ENCODE data around the gene ELK1. TPM values are rescaled to one million over a fixed set of nuclear protein-coding genes. Genes with fewer than 3 reads are reported as not detected.
"Not testable (repeated sequence)": the region's sequence is repeated elsewhere in the genome, so short reads cannot be mapped to it uniquely, and the experiment has no call there.

Gene ELK1
- 7.3 TPM for total RNA-seq

- peak within 1 kb of the TSS; percentile 78 to 87 (median 82) for H3K4me3 ChIP-seq (ENCODE audit: low read length in 3 of 3)
- H3K9ac ChIP-seq (ENCODE audit: low read depth in 1 of 3, low read length in 3 of 3): peak within 1 kb of the TSS; percentile 81 to 83 (median 81)
- no peaks in the 10 kb centered on the region for H3K27me3 ChIP-seq (ENCODE audit: control insufficient read depth in 3 of 3, insufficient read depth in 3 of 3, low read length in 3 of 3)
- H3K4me1 ChIP-seq (ENCODE audit: control insufficient read depth in 3 of 3, insufficient read depth in 3 of 3, low read length in 3 of 3): peaks cover 16 to 26% (median 18%) of the 10 kb centered on the region in 3 donors
- peaks cover 0 to 14% (median 8%) of the 10 kb centered on the region in 3 donors for H3K36me3 ChIP-seq (ENCODE audit: control insufficient read depth in 3 of 3, insufficient read depth in 3 of 3, low read length in 3 of 3)
- peak within 1 kb of the TSS; percentile 90 for H3K27ac ChIP-seq (ENCODE audit: low read depth, low read length)
- H3K9me3 ChIP-seq (ENCODE audit: control insufficient read depth in 3 of 3, low read length in 3 of 3): no peaks in the 10 kb centered on the region
These were observed at the start of gene ELK1 for GRCh38 chrX:47650164-47651042. TSS of gene ELK1 (minus strand) at chrX:47650563. CDS start at chrX:47641441, 9,122 bp downstream.

DNA sequence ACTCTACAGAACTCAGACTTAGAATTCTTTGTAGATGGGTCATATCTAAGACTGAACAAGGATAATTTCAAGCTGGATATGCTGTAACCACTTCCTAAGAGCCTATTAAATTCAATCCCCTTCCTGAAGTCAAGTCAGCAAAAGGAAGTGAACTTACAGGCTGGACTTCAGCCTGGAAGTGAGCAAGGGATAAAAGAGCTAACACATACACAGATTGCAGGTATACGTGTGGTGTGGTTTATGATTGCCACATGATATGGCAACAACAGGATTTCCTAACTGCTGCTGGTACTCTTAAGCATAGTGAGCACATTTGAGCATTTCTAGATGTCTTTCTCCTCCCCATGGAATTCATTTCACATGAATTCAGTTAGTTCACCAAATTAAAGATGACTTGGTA is 46.8 kb upstream of the ELK1 start:
- H3K4me3 ChIP-seq (ENCODE audit: low read length in 3 of 3): no peak overlapping the region
- no peaks in the 10 kb centered on the region for H3K4me1 ChIP-seq (ENCODE audit: control insufficient read depth in 3 of 3, insufficient read depth in 3 of 3, low read length in 3 of 3)
- no peaks in the 10 kb centered on the region for H3K9me3 ChIP-seq (ENCODE audit: control insufficient read depth in 3 of 3, low read length in 3 of 3)
- no peak overlapping the region for H3K9ac ChIP-seq (ENCODE audit: low read depth in 1 of 3, low read length in 3 of 3)
- H3K27me3 ChIP-seq (ENCODE audit: control insufficient read depth in 3 of 3, insufficient read depth in 3 of 3, low read length in 3 of 3): peaks cover 0 to 3% (median 0%) of the 10 kb centered on the region in 3 donors
- H3K27ac ChIP-seq (ENCODE audit: low read depth, low read length): no peak overlapping the region
- H3K36me3 ChIP-seq (ENCODE audit: control insufficient read depth in 3 of 3, insufficient read depth in 3 of 3, low read length in 3 of 3): no peaks in the 10 kb centered on the region

GRCh38 chrX:47690175-47690574 is 39.8 kb upstream of the ELK1 start:
- no peak overlapping the region for H3K4me3 ChIP-seq (ENCODE audit: low read length in 3 of 3)
- H3K27me3 ChIP-seq (ENCODE audit: control insufficient read depth in 3 of 3, insufficient read depth in 3 of 3, low read length in 3 of 3): no peaks in the 10 kb centered on the region
- no peak overlapping the region for H3K9ac ChIP-seq (ENCODE audit: low read depth in 1 of 3, low read length in 3 of 3)
- H3K4me1 ChIP-seq (ENCODE audit: control insufficient read depth in 3 of 3, insufficient read depth in 3 of 3, low read length in 3 of 3): no peaks in the 10 kb centered on the region
- H3K9me3 ChIP-seq (ENCODE audit: control insufficient read depth in 3 of 3, low read length in 3 of 3): no peaks in the 10 kb centered on the region
- no peak overlapping the region for H3K27ac ChIP-seq (ENCODE audit: low read depth, low read length)
- no peaks in the 10 kb centered on the region for H3K36me3 ChIP-seq (ENCODE audit: control insufficient read depth in 3 of 3, insufficient read depth in 3 of 3, low read length in 3 of 3)

GRCh38 chrX:47687263-47687662 is 36.9 kb upstream of the ELK1 start:
- H3K9ac ChIP-seq (ENCODE audit: low read depth in 1 of 3, low read length in 3 of 3): no peak overlapping the region
- no peaks in the 10 kb centered on the region for H3K27me3 ChIP-seq (ENCODE audit: control insufficient read depth in 3 of 3, insufficient read depth in 3 of 3, low read length in 3 of 3)
- H3K27ac ChIP-seq (ENCODE audit: low read depth, low read length): no peak overlapping the region
- H3K36me3 ChIP-seq (ENCODE audit: control insufficient read depth in 3 of 3, insufficient read depth in 3 of 3, low read length in 3 of 3): no peaks in the 10 kb centered on the region
- H3K4me1 ChIP-seq (ENCODE audit: control insufficient read depth in 3 of 3, insufficient read depth in 3 of 3, low read length in 3 of 3): no peaks in the 10 kb centered on the region
- H3K4me3 ChIP-seq (ENCODE audit: low read length in 3 of 3): no peak overlapping the region
- H3K9me3 ChIP-seq (ENCODE audit: control insufficient read depth in 3 of 3, low read length in 3 of 3): no peaks in the 10 kb centered on the region

DNA sequence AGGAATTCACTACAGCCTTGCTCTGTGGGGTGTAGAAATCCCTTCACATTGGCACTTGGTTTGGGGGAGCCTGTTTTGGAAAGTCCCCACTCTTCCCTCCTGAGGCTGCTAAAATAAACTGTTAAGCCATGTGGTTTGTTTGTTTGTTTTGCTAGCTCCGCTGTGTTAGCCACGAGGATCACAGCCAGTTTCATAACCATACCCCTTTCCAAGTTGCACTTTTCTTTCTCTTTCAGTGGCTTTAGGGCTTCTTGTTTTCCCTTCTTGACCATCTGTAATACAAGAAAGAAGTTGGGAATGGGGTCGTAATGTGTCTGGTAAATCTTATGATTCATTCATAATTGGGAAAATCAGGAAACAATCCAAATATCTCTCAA is 33.5 kb upstream of the ELK1 start:
- Histone ChIP-seq H3K27me3 (ENCODE audit: control insufficient read depth in 3 of 3, insufficient read depth in 3 of 3, low read length in 3 of 3) (no peaks in the 10 kb centered on the region), H3K36me3 (ENCODE audit: control insufficient read depth in 3 of 3, insufficient read depth in 3 of 3, low read length in 3 of 3) (no peaks in the 10 kb centered on the region), H3K9me3 (ENCODE audit: control insufficient read depth in 3 of 3, low read length in 3 of 3) (no peaks in the 10 kb centered on the region), H3K4me3 (ENCODE audit: low read length in 3 of 3) (no peak overlapping the region), H3K4me1 (ENCODE audit: control insufficient read depth in 3 of 3, insufficient read depth in 3 of 3, low read length in 3 of 3) (no peaks in the 10 kb centered on the region), H3K9ac (ENCODE audit: low read depth in 1 of 3, low read length in 3 of 3) (no peak overlapping the region), H3K27ac (ENCODE audit: low read depth, low read length) (no peak overlapping the region)

DNA sequence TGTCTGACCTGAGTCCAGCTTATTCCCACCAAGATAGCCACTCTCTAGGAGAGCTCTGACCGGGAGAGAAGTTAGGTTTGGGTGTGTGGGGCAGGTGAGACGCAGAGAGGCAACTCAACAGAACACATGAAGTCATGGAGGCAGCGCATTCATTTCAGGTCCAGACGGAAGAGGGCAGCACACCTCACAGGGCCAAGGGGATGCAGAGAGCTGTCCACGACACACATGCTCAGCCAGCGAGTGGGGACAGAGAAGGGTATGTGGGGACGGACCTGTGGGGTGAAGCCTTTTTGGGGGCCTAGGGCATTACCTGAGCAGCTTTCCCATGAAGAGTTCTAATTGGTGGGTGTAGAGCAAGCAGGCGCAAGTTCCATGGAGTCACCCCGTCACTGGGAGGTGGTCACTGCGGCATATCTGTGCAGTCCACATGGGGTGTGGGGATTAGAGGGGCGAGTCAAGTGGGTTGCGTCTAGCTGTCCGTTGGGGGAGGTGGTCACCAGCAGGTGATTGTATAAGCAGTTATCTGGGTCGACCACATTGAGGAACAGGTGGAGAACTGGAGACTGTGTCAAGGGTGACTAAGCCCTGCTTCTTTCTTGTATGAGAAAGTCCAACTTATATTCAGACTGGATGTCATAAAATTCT is 32.9 kb upstream of the ELK1 start:
- no peak overlapping the region for H3K27ac ChIP-seq (ENCODE audit: low read depth, low read length)
- no peaks in the 10 kb centered on the region for H3K9me3 ChIP-seq (ENCODE audit: control insufficient read depth in 3 of 3, low read length in 3 of 3)
- no peaks in the 10 kb centered on the region for H3K4me1 ChIP-seq (ENCODE audit: control insufficient read depth in 3 of 3, insufficient read depth in 3 of 3, low read length in 3 of 3)
- no peak overlapping the region for H3K4me3 ChIP-seq (ENCODE audit: low read length in 3 of 3)
- H3K36me3 ChIP-seq (ENCODE audit: control insufficient read depth in 3 of 3, insufficient read depth in 3 of 3, low read length in 3 of 3): no peaks in the 10 kb centered on the region
- H3K9ac ChIP-seq (ENCODE audit: low read depth in 1 of 3, low read length in 3 of 3): no peak overlapping the region
- no peaks in the 10 kb centered on the region for H3K27me3 ChIP-seq (ENCODE audit: control insufficient read depth in 3 of 3, insufficient read depth in 3 of 3, low read length in 3 of 3)

- not testable (repeated sequence) for H3K9ac ChIP-seq (ENCODE audit: low read depth in 1 of 3, low read length in 3 of 3); H3K36me3 ChIP-seq (ENCODE audit: control insufficient read depth in 3 of 3, insufficient read depth in 3 of 3, low read length in 3 of 3); H3K4me3 ChIP-seq (ENCODE audit: low read length in 3 of 3); H3K27ac ChIP-seq (ENCODE audit: low read depth, low read length); H3K27me3 ChIP-seq (ENCODE audit: control insufficient read depth in 3 of 3, insufficient read depth in 3 of 3, low read length in 3 of 3); H3K4me1 ChIP-seq (ENCODE audit: control insufficient read depth in 3 of 3, insufficient read depth in 3 of 3, low read length in 3 of 3); H3K9me3 ChIP-seq (ENCODE audit: control insufficient read depth in 3 of 3, low read length in 3 of 3)
These were observed 25.8 kb upstream of the ELK1 start for GRCh38 chrX:47675959-47676859.

GRCh38 chrX:47674776-47675175 is 24.4 kb upstream of the ELK1 start:
- Histone ChIP-seq H3K36me3 (ENCODE audit: control insufficient read depth in 3 of 3, insufficient read depth in 3 of 3, low read length in 3 of 3) (no peaks in the 10 kb centered on the region), H3K4me1 (ENCODE audit: control insufficient read depth in 3 of 3, insufficient read depth in 3 of 3, low read length in 3 of 3) (no peaks in the 10 kb centered on the region), H3K9me3 (ENCODE audit: control insufficient read depth in 3 of 3, low read length in 3 of 3) (peaks cover 0 to 6% (median 0%) of the 10 kb centered on the region in 3 donors), H3K27ac (ENCODE audit: low read depth, low read length) (no peak overlapping the region), H3K27me3 (ENCODE audit: control insufficient read depth in 3 of 3, insufficient read depth in 3 of 3, low read length in 3 of 3) (peaks cover 0 to 6% (median 0%) of the 10 kb centered on the region in 3 donors), H3K4me3 (ENCODE audit: low read length in 3 of 3) (no peak overlapping the region), H3K9ac (ENCODE audit: low read depth in 1 of 3, low read length in 3 of 3) (no peak overlapping the region)

DNA sequence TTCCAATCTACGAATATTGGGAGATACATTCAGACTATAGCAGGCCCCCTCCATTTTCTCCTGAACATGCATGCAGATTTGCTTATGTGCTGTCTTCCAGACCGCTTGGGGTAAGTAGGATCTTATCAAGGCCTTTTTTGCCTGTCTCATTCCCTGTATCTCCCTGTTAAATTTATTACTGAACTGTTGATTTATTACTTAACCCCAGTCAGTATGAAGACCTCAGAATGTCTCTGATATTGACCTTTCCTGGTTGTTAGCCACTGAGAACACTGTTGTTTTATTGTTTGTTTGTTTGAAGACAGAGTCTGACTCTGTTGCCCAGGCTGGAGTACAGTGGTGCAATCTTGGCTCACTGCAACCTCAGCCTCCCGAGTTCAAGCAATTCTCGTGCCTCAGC is 15.4 kb upstream of the ELK1 start:
- not testable (repeated sequence) for H3K4me1 ChIP-seq (ENCODE audit: control insufficient read depth in 3 of 3, insufficient read depth in 3 of 3, low read length in 3 of 3); H3K4me3 ChIP-seq (ENCODE audit: low read length in 3 of 3); H3K36me3 ChIP-seq (ENCODE audit: control insufficient read depth in 3 of 3, insufficient read depth in 3 of 3, low read length in 3 of 3); H3K9ac ChIP-seq (ENCODE audit: low read depth in 1 of 3, low read length in 3 of 3); H3K27me3 ChIP-seq (ENCODE audit: control insufficient read depth in 3 of 3, insufficient read depth in 3 of 3, low read length in 3 of 3); H3K9me3 ChIP-seq (ENCODE audit: control insufficient read depth in 3 of 3, low read length in 3 of 3); H3K27ac ChIP-seq (ENCODE audit: low read depth, low read length)
